Immature natural killer cell (primary cell): ENCODE measurements around the gene GPR15. TPM values are rescaled to one million over a fixed set of nuclear protein-coding genes. Genes with fewer than 3 reads are reported as not detected.
A peak's percentile ranks its signal among the peaks of the same experiment; 100 is the strongest.

Source experiments
- DNase-seq, 3 donors: peaks; one replicate each; pipeline ENCODE4 v3.0.0; 2022; ENCODE audit warnings: mixed read lengths in 1 of 3
- H3K27ac Mint-ChIP-seq, 6 donors: one replicate each; pipeline ENCODE4 v1.8.0; 2020; ENCODE audit warnings: mixed read lengths in 6 of 6, mild to moderate bottlenecking in 5 of 6, inconsistent platforms in 4 of 6, moderate library complexity in 3 of 6
- H3K27me3 Mint-ChIP-seq, 3 donors: one replicate each; pipeline ENCODE4 v1.8.0; 2020 to 2021; ENCODE audit warnings: low read depth in 3 of 3, mild to moderate bottlenecking in 3 of 3, mixed read lengths in 3 of 3, moderate library complexity in 3 of 3, inconsistent platforms in 1 of 3
- H3K36me3 Mint-ChIP-seq, 3 donors: one replicate each; pipeline ENCODE4 v1.8.0; 2020; ENCODE audit warnings: mixed read lengths in 3 of 3, inconsistent platforms in 2 of 3, mild to moderate bottlenecking in 2 of 3
- H3K4me1 Mint-ChIP-seq, 2 donors: one replicate each; pipeline ENCODE4 v1.8.0; 2020; ENCODE audit warnings: inconsistent platforms in 2 of 2, mild to moderate bottlenecking in 2 of 2, mixed read lengths in 2 of 2, moderate library complexity in 1 of 2
- H3K4me3 Mint-ChIP-seq, 5 donors: one replicate each; pipeline ENCODE4 v1.8.0; 2020; ENCODE audit warnings: mild to moderate bottlenecking in 5 of 5, mixed read lengths in 5 of 5, inconsistent platforms in 3 of 5, moderate library complexity in 3 of 5
- H3K9me3 Mint-ChIP-seq, 6 donors: one replicate each; pipeline ENCODE4 v1.8.0; 2020; ENCODE audit warnings: mild to moderate bottlenecking in 6 of 6, mixed read lengths in 6 of 6, inconsistent platforms in 4 of 6, moderate library complexity in 3 of 6
- polyA plus RNA-seq, 3 donors: library from polyadenylated mRNA; unstranded; fragments of 300-500 nt; fragmentation: Illumina TruSeq; gene quantifications; one replicate each; pipeline ENCODE4 v1.2.3, GENCODE V29; 2021

The GPR15 gene
- 1 to 10 TPM in 1 of 3 donors, under 1 TPM in 1, not detected in 1; 0.45 to 1.2 TPM for polyA plus RNA-seq

DNA sequence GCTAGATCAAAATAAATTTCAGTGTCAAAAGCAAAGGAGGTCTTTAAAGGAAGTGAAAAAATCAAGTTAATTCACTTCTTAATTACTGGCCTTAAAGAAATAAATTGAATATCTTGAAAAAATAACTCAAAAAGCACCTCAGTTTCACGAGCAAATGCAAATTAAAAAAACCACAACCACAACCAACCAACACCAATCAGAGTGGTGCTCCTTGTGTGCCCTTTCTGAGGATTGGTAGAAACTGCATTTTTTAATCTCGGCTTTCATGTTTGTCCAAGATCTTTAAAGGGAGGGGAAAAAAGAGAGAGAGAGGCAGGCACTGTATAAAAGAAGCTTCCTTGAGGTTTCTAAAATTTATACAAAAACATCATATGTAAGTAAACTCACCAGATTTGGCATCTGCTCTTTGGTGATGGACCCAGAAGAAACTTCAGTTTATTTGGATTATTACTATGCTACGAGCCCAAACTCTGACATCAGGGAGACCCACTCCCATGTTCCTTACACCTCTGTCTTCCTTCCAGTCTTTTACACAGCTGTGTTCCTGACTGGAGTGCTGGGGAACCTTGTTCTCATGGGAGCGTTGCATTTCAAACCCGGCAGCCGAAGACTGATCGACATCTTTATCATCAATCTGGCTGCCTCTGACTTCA lies at the start of gene GPR15:
GPR15 (plus strand) TSS at position 357 of the 653 bp plus-strand sequence; CDS start at position 413, 56 bp downstream.
- no peak for DNase-seq
- peak within 1 kb of the TSS in 1 of 6 donors; percentile 52 for H3K27ac Mint-ChIP-seq
- peak within 1 kb of the TSS in 1 of 5 donors; percentile 57 for H3K4me3 Mint-ChIP-seq
- H3K9me3 Mint-ChIP-seq, result no peaks in the 10 kb centered on the region
- H3K27me3 Mint-ChIP-seq, result peaks cover 0 to 2% (median 0%) of the 10 kb centered on the region in 3 donors
- H3K4me1 Mint-ChIP-seq, result no peaks in the 10 kb centered on the region
- H3K36me3 Mint-ChIP-seq, result no peaks in the 10 kb centered on the region

DNA sequence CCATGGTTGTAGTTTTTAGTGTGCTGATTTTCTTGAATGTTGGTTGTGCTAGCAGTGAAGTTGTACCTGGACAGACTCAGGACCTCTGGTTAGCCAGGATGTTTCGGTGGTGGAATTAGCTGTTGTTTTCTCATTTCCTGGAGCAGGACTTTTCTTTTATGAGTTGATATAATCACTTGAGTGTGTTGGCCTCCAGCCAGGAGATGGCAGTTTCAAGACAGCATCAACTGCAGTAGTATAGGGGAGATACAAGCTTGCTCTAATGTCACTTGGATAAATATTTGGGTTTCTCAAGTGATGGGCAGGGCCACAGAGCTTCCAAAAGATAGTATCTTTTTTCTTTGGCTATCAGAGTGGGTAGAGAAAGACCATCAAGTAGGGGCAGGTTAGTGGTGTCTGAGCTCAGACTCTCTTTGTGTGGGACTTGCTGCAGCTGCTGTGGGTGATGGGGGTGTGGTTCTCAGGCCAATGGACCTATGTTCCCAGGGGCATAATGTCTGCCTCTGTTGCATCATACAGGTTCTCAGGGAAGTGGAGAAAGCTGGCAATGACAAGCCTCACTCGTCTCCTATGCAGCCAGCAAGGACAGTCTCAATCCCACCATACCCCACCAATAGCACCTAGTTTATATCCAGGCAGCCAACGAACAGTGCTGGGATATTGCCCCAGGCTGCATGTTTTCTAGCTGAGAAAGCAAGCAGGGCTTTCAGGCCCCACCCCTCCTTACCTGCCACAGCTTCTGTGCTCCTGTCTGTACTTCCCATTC lies 48.9 kb upstream of the GPR15 start:
- no peak for DNase-seq
- no peak overlapping the region for H3K27ac Mint-ChIP-seq
- H3K36me3 Mint-ChIP-seq, result peaks cover 9 to 22% (median 21%) of the 10 kb centered on the region in 3 donors
- H3K4me1 Mint-ChIP-seq, result no peaks in the 10 kb centered on the region
- H3K9me3 Mint-ChIP-seq, result peaks cover 20 to 70% (median 36%) of the 10 kb centered on the region in 6 donors
- no peak overlapping the region for H3K4me3 Mint-ChIP-seq
- peaks cover 0 to 8% (median 4%) of the 10 kb centered on the region in 3 donors for H3K27me3 Mint-ChIP-seq

DNA sequence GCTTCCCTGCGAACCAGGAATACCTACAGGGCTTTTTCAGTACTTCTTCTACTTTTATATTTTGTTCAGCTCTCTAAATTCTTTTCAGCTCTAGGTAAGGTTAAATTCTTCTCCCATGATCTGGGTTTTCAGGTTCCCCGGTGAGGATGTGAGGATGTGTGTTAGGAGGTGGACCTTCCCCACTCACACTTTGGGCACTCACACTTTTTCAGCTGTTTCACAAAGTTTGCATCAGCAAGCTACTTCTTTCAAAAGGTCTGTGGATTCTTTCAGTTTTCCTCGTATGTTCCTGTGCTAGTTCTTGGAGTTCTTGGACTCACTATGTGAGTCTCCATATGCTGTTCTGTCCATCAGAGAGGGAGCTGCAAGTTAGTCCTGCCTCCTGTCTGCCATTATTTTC lies 48.2 kb upstream of the GPR15 start:
- H3K9me3 Mint-ChIP-seq, result peaks cover 25 to 73% (median 40%) of the 10 kb centered on the region in 6 donors
- peaks cover 9 to 28% (median 22%) of the 10 kb centered on the region in 3 donors for H3K36me3 Mint-ChIP-seq
- no peak for DNase-seq
- H3K4me1 Mint-ChIP-seq, result no peaks in the 10 kb centered on the region
- no peak overlapping the region for H3K4me3 Mint-ChIP-seq
- no peak overlapping the region for H3K27ac Mint-ChIP-seq
- peaks cover 2 to 13% (median 6%) of the 10 kb centered on the region in 3 donors for H3K27me3 Mint-ChIP-seq

DNA sequence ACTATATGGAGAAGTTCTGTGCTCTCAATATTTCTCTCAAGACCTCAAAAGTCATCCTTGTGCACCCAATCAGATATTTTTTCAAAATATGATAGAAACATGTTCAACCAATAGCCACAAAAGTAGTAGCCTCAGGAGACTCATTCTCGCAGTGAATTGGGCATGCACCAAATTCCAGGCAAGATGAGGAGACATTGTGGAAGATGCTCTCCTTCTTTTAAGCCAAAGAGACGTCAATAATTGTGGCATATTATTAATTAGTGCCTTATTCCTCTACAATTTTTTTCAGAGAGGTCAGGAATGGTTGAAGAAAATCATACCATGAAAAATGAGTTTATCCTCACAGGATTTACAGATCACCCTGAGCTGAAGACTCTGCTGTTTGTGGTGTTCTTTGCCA lies 34.4 kb upstream of the GPR15 start, which contains the start of gene OR5K2:
OR5K2 (plus strand) TSS at position 301 of the 400 bp plus-strand sequence; CDS start at position 301, 0 bp downstream.
- Mint-ChIP-seq H3K9me3 (no peaks in the 10 kb centered on the region), H3K27me3 (no peaks in the 10 kb centered on the region), H3K27ac (no peak within 1 kb of the TSS), H3K4me1 (no peaks in the 10 kb centered on the region), H3K4me3 (no peak within 1 kb of the TSS), H3K36me3 (peaks cover 0 to 3% (median 0%) of the 10 kb centered on the region in 3 donors)
- DNase-seq, result no peak

DNA sequence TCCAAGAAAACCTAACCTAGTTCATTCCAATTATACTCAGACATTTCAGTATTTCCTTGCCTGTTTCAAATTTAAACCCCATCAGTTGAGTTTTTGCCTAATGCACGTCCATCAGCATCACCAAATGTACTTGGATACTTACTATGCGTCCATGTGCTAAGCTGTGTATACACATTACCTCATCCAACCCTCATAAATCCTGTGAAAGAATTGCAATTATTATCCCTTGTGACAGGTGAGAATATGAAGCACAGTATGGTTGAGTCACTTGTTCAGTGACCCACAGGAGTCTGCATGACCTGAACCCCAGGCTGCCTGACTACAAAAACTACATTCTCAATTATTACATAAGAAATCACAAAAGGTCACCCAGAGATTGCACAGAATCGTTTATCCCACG lies 31.8 kb upstream of the GPR15 start:
- no peak for DNase-seq
- Mint-ChIP-seq H3K27me3 (no peaks in the 10 kb centered on the region), H3K9me3 (no peaks in the 10 kb centered on the region), H3K27ac (no peak overlapping the region), H3K36me3 (peaks cover 0 to 3% (median 0%) of the 10 kb centered on the region in 3 donors), H3K4me3 (no peak overlapping the region), H3K4me1 (no peaks in the 10 kb centered on the region)

DNA sequence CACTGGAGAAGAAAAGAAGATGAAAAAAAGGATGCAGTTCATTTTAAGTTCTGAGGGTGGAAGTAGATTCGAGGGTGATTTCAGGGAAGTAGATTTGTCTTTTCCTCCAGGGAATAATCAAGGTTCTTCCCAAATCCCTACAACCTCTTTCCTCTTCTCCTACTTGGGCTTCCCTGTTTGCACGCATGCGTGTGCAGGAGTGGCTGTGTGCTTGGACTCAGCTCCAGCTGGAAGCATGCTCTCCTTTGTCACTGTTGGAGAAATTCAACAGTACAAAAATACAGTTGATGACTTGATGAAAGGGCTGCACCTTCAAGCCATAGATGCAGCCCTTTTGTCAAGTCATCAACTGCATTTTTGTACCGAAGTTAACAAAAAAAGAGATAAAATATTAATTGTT lies 30.5 kb upstream of the GPR15 start:
- H3K4me3 Mint-ChIP-seq, result no peak overlapping the region
- no peak overlapping the region for H3K27ac Mint-ChIP-seq
- DNase-seq, result no peak
- no peaks in the 10 kb centered on the region for H3K9me3 Mint-ChIP-seq
- H3K27me3 Mint-ChIP-seq, result no peaks in the 10 kb centered on the region
- H3K4me1 Mint-ChIP-seq, result no peaks in the 10 kb centered on the region
- peaks cover 0 to 7% (median 0%) of the 10 kb centered on the region in 3 donors for H3K36me3 Mint-ChIP-seq

DNA sequence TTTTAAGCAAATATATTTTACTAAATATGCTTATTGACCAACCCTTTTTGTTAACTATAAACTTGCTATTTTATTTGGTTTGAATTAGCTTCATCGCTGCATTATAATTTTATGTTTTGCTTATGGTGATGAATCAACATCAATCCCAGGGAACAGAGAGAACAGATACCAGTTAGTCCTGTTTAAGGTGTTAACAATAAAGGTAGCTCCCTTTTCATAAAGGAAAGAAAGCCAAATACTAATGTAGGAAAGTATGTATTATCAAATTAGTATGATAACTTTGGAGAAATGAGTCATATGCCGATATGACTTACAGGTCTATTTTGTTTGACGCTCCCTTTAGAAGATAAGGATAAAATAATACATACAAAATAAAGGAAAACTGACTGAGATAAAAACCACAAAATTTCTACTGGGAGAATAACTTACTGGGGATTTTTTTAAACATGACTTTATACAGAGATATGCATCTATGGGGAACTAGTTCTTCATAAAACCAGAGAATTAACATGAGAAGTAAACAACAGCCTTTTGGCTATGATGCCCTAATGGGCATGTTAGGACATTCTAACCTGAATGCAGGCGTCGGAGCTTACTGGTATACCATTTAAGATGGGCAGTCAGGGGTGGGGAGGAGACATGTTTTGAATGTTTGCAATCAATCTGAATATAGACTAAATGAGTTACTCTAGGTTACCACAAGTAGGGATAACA lies 29.8 kb upstream of the GPR15 start:
- Mint-ChIP-seq H3K27me3 (no peaks in the 10 kb centered on the region), H3K4me1 (no peaks in the 10 kb centered on the region), H3K4me3 (no peak overlapping the region), H3K36me3 (peaks cover 5 to 15% (median 6%) of the 10 kb centered on the region in 3 donors), H3K27ac (peak overlapping the region in 2 of 6 donors; percentile 2 to 8), H3K9me3 (no peaks in the 10 kb centered on the region)
- no peak for DNase-seq

DNA sequence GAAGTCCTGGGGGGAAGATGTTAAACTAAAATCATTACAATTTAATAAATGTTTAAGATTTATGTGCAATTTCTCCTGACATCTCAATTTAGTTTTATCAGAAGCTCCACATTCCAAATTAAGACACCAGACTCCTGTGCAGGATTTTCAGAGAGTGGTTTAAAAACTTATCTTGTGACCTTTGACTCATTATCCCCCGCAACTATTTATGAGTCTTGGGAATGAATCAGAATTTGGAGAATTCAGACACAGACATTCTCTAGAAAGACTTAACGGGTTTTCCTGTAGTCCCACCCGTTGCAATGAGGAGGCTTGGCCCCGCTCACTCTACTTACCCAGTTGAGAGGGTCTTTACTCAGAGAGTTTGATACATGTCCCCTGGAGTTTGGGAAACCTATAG lies 27.2 kb upstream of the GPR15 start:
- Mint-ChIP-seq H3K27me3 (no peaks in the 10 kb centered on the region), H3K4me3 (no peak overlapping the region), H3K4me1 (no peaks in the 10 kb centered on the region), H3K9me3 (no peaks in the 10 kb centered on the region), H3K36me3 (peaks cover 13 to 23% (median 20%) of the 10 kb centered on the region in 3 donors), H3K27ac (no peak overlapping the region)
- no peak for DNase-seq

DNA sequence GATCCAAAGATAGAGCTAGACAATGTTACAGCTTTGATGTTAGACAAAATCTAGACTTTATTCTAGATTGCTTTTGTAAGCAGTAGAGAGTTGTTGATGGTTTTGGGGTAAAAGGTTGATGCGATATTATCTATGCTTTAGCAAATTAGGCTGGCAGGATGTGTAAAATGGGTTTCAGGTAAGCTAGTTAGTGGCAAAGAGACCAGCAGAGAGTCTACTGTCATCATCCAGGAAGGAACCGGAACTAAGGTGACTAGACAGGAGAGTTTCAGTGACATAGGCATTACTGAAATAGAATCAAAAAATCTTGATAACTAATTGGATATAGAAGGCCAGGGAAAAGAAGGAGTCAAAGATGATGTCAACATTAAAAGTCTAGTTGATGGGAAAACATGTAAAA lies 23.2 kb upstream of the GPR15 start:
- peak overlapping the region in 1 of 6 donors; percentile 4 for H3K27ac Mint-ChIP-seq
- peaks cover 0 to 7% of the 10 kb centered on the region in 2 donors for H3K4me1 Mint-ChIP-seq
- H3K27me3 Mint-ChIP-seq, result no peaks in the 10 kb centered on the region
- no peak for DNase-seq
- peaks cover 18 to 35% (median 31%) of the 10 kb centered on the region in 3 donors for H3K36me3 Mint-ChIP-seq
- H3K9me3 Mint-ChIP-seq, result no peaks in the 10 kb centered on the region
- no peak overlapping the region for H3K4me3 Mint-ChIP-seq

DNA sequence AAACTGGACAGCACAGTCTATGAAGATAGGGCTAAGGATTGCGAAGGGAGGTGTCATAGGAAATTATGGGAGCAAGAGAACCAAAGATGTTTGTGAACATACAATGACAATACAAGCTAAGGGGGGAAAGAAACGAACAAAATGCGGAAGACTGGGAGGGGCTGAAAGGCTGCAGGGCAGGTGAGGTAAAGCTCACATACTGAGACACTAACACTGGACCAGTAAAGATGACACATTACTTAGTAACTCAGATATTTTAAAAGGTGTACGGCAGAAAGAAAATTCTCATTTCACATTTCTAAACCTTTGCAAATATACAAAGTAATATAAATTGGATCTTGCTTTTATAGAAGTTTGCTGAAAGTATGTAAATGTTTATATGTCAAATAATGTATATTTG lies 19.2 kb upstream of the GPR15 start:
- Mint-ChIP-seq H3K27ac (peak overlapping the region in 2 of 6 donors; percentile 59 to 72), H3K36me3 (peaks cover 16 to 44% (median 28%) of the 10 kb centered on the region in 3 donors), H3K27me3 (peaks cover 0 to 1% (median 0%) of the 10 kb centered on the region in 3 donors), H3K9me3 (no peaks in the 10 kb centered on the region), H3K4me3 (peak overlapping the region in 1 of 5 donors; percentile 3), H3K4me1 (peaks cover 8 to 36% of the 10 kb centered on the region in 2 donors)
- DNase-seq, result no peak

DNA sequence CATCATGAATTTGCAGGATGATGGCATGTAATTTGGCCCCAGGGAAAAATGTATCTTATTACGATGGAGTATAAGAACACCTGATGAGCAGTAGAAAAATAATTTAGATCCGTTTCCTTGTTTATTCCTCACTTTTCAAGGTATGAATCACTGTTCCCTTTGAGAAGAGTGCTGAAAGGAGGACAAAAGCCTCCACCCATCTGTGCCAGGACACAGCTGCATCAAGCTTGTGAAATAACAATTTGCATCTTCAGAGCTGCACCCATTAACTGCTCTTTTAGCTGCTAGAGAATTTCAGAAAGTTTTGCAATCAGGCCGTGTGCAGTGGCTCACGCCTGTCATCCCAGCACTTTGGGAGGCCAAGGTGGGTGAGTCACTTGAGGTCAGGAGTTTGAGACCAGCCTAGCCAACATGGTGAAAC lies 18.7 kb upstream of the GPR15 start:
- H3K4me1 Mint-ChIP-seq, result peaks cover 11 to 42% of the 10 kb centered on the region in 2 donors
- H3K4me3 Mint-ChIP-seq, result no peak overlapping the region
- H3K36me3 Mint-ChIP-seq, result peaks cover 13 to 44% (median 25%) of the 10 kb centered on the region in 3 donors
- peaks cover 0 to 1% (median 0%) of the 10 kb centered on the region in 3 donors for H3K27me3 Mint-ChIP-seq
- H3K27ac Mint-ChIP-seq, result no peak overlapping the region
- no peak for DNase-seq
- H3K9me3 Mint-ChIP-seq, result no peaks in the 10 kb centered on the region

DNA sequence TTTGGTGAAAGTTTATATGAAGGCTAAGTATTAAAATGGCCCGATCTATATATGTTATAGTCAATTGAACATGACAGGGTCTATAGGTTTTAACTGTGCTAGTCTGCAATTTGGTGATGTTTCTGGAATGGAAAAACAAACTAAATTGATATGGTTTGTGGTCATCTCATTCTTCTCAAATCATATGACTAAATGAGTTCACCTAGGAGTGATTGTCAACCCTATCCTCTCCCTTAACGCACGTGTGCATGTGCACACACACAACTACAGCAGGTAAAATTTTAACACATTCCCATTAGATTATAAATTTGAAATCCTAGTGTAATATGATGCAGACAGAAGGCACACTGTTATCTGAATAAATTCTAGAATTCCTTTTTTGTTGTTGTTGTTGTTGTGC lies 18.0 kb upstream of the GPR15 start:
- Mint-ChIP-seq H3K4me1 (peaks cover 18 to 48% of the 10 kb centered on the region in 2 donors), H3K4me3 (no peak overlapping the region), H3K27me3 (peaks cover 0 to 1% (median 0%) of the 10 kb centered on the region in 3 donors), H3K9me3 (no peaks in the 10 kb centered on the region), H3K36me3 (peaks cover 12 to 45% (median 19%) of the 10 kb centered on the region in 3 donors), H3K27ac (peak overlapping the region in 1 of 6 donors; percentile 31)
- DNase-seq, result no peak

DNA sequence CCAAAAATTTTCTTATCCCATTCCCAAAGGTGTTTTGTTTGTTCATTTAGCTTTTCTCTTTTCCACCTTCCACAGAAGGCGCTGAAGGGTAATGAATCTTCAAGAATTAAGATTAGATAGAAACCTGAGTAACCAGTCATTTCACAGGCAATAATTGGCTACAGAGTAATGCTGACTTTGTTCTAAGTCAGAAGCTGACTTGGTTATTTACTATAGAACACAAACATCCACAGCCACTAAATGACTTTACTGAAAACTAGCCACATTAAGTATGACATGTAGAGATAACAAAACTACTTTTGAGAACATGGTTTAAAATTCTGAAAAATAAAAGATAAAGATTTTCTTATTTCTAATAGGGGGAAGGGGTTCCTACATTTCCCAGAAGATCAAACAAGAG lies 16.8 kb upstream of the GPR15 start:
- DNase-seq, result no peak
- H3K4me1 Mint-ChIP-seq, result peaks cover 30 to 60% of the 10 kb centered on the region in 2 donors
- peaks cover 8 to 46% (median 15%) of the 10 kb centered on the region in 3 donors for H3K36me3 Mint-ChIP-seq
- H3K27me3 Mint-ChIP-seq, result peaks cover 0 to 1% (median 0%) of the 10 kb centered on the region in 3 donors
- peak overlapping the region in 3 of 6 donors; percentile 17 to 49 (median 21) for H3K27ac Mint-ChIP-seq
- H3K4me3 Mint-ChIP-seq, result no peak overlapping the region
- H3K9me3 Mint-ChIP-seq, result no peaks in the 10 kb centered on the region
